A204.1 (cell line): ENCODE data around the gene RHOT2.
"Not testable (repeated sequence)": the region's sequence is repeated elsewhere in the genome, so short reads cannot be mapped to it uniquely, and the experiment has no call there.

Experiments used
- FAIRE-seq: peaks from 2 replicates; lab custom pipeline; 2012; peaks lifted over from hg19 to GRCh38; lab: Jason Lieb, UNC

Gene RHOT2

DNA sequence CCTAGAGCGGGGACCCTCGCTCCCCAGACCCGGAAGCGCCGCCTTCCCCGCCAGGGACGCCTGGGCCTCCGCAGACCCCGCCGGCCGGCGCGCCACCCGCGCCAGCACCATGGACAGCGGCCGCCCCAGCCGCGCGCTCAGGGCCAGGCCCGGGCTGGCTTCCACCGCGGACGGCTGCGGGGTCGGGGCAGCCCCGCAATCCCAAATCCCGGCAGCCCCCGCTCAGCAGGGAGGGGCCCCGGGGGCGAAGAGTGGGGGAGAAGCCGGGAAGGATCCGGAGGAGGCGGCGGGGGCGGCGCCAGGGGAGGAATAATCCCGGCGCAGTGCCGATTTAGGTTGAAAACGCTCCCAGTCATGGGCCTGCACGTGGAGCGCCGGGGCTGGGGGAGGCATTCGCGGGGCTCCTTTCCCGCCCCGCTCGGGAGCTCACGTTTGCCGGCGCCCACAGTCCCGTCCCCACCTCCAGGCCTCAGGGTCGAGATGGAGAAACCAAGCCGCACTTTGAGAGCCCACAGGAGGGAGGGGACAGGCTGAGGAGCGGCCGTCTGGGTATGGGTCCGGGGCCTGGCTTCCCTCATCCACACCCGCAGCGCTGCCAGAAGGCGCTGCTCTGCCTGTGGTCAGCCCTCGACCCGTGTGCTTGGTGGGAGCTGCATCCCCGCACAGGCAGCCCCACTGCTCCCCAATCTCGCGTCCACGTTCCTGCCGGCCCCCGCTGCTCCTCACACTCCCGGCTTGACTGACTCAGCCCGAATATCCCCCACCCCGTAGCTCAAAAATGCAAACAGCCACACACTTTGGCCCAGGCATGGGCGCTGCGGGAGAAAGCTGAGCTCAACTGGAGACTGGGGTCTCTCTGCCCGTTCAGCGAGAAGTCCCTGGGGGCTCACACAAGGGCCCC lies 33.0 kb downstream of the RHOT2 start:
- no peak for FAIRE-seq

DNA sequence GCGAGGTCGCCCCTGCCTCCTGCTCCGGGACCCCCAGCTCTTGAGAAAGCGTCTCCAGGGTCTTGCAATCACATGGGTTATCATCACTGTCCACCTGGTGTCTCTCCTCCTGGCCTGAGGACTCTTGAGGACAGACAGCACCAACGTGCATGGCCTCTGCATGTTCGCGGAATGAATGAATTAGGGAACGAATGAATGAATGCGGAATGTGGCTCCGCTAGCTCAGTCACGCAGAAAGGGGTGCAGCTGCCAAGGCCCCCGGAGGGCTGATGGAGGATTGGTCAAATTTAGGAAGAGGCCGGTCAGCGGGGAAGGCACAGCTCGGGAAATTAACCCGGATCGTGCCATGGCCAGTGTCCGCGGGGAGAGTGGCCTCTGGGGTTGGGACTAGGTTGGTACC lies 34.4 kb downstream of the RHOT2 start:
- FAIRE-seq, result no peak

DNA sequence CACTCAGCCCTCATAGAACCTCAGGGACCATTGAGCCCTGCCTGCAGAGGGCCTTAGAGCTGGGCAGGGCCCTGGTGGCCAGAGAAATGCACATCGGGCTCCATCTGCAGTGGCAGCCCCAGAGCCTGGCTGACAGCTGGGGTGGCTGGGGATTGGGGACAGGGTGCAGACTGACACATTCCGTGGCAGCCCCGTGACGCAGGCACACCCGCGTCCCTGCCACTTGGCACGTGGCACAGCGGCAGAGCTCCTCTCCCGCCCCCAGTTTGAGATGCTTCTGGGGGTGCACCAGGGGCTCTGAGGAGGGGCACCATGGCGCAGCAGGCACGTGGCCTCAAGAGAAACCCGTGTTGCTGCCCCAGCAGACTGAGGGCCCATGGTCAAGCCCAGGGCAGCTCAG lies 35.5 kb downstream of the RHOT2 start:
- FAIRE-seq, result no peak

DNA sequence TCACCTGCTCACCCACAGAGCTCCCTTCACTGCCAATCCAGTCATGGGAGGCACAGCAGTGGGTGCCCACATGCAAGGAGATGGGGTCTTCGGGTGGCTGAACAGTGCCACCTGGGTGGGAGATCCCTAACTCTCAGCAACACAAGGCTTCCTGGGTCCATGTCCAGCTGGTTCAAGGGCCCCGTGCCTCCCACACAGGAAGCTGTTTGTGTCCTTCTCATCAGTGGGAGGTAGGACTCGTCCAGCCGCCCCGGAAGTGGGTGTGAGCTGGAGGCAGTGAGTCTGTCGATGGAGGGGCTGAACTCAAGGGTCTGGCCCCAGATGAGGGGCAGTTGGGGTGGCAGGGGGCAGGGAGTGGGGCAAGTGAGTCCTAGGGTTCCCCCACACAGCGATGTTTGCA lies 36.1 kb downstream of the RHOT2 start:
- FAIRE-seq, result no peak

DNA sequence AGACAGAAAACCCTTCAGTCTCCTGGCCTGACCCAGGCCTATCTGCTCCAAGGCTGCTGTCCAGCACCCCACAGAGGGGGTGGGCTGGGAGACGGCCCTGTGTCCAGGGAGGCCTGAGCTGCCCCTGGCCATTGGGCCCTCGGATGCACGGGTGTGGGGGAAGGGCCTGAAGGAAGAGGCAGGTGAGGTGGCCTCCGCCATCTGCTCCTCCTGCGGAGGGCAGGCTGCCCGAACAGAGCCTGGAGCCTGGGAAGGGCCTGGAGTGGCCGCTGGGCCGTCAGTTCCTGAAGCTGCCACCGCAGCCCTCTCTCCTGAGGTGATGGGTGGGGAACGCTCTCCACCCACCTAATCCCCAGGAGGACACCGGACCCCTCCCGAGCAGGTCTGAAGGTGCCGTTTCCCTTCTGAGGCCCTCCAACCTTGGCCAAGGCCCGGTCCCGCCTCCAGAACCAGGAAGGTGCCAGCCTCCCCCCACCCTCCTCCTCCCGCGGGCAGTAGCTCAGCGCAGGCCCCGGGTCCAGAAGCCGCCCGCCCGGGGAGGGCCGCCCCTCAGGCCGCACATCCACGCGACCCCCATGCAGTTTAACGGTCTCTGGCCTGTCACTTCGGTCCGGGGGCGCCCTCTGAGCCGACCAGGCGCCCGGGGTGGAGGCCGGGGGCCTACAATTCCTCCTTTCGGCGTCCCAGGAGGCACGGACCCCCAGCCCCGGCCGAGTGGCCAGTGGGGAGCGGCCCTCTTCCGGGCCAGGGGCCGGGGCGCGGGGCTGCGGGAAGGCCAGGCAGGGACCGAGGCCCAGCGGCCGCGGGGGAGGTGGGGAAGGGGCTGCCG lies 36.8 kb downstream of the RHOT2 start:
- FAIRE-seq, result no peak

DNA sequence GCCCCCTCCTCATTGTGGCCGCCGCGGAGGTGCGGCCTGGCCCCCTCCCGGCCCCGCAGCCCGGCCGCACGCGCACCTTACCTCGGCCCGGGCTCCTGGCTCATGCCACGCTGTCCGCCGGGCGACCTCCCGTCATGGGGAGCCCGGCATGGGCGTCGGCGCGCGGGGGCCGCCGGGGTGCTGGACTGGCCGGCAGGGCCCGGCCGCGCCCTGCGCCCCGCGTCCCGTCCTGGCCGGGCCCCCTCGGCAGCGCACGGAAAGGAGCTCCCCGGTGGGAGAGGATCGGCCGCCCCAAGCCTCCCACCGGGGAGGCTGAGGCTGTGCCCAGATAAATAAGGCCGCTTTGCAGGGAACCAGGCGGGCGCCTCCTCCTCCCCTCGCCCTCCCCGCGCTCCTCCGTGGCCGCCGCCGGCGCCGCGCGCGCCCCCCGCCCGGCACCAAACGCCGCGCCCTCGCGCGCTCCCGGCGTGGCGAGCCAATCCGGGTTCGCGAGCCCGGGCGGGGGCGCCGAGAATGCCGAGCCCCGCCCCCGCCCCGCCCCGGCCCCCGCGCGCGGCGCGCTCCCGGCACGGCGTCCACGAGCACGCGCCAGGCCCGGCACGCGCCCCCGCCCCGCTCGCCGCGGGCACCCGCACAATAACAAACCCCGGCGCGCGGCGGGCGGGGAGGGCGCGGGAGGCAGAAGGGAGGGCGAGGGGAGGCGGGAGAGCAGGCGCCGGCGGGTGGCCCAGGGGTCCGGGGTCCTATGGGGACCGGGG lies 37.7 kb downstream of the RHOT2 start, which contains the start of gene FBXL16:
TSS of gene FBXL16 (minus strand) at position 371 of the 758 bp plus-strand sequence. CDS start 8,396 bp downstream, outside the sequence.
- no peak for FAIRE-seq

DNA sequence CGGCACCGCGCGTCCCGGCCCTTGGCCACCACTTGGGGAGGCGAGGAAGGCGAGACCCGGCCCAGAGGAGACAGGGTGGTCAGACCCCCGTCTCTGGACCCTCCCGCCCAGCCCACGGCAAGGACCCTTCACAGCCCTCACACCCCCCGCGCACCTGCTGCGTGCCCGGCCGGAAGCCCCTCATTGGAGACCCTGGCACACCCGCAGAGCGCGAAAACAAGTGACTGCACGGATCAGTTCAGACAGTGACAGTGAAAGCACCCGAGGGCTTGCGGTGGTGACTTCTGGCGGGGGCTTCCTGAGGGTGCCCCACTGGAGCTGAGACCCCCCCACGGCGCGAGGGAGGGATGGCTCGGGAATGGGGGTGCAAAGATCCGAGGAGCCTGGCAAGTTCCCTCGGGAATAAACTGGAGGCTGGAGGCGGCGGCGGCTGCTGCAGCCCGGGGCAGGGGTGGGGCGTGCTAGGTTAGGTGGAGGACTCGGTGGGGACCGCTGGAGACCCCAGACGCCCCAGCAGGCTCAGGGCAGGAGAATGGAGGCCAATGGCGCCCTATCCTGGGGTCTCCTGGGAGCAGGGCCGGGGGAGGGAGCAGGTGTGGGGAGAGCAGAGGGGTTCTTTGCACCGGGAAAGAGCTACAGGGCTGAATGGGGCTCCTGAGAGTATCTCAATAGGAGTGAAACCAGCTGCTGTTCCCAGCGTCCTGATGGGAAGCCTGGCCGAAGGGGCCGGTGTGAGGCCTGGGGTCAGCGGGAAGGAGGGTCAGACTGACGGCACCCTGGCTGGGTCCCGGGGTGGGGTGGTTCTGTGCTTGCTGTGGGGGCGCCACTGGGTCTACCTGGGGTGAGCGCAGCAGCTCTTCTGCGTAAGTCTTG lies 38.5 kb downstream of the RHOT2 start:
- no peak for FAIRE-seq

DNA sequence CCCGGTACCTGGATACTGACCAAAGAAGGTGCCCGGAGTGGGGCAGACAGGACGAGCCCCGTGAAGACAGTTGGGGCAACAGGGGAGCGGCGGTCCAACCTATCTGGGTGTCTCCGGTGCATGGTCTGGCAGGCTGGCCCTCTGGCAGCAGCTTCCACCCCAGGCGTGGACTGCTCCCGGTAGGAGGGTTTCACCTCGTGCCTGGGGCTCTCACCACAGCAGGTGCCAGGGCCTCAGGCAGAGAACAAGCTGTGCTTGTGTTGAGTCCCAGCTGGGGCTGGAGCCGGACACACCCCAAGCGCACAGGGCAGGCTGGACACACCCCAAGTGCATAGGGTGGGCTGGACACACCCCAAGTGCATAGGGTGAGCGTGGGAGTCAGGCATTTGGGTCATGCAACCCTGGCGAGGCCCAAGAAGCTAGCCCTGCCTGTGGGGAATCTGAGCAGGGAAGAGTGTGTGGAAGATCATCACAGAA lies 39.2 kb downstream of the RHOT2 start:
- FAIRE-seq, result no peak

DNA sequence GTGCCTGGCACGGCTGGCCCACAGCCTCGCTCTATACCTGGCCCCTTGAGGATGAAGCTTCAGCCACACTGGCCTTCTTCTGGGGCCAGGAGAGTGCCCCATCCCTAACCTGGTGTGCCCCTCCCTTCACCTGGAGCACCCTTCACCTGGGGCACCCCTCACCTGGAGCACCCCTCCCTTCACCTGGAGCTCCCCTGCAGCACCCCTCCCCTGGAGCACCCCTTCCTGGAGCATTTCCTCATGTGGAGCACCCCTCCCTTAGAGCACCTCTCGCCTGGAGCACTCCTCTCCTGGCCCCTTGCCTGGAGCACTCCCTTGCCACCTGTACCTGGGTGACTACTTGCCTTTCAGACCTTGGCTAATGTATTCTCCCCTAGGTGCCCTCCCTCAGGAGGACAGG lies 40.1 kb downstream of the RHOT2 start:
- no peak for FAIRE-seq

DNA sequence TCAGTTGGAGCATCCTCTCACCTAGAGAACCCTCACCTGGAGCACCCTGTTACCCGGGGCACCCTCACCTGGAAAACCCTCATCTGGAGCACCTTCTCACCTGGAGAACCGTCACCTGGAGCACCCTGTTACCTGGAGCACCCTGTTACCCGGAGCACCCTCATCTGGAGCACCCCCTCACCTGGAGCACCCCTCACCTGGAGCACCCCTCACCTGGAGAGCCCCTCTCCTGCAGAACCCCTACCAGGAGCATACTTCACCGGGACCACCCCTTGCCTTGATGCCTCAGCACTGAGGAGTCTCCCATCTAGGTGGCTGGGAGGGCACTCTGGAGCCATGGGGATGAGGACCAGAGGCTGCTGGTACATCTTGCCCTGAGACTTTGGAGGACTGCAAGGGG lies 41.0 kb downstream of the RHOT2 start:
- no peak for FAIRE-seq

DNA sequence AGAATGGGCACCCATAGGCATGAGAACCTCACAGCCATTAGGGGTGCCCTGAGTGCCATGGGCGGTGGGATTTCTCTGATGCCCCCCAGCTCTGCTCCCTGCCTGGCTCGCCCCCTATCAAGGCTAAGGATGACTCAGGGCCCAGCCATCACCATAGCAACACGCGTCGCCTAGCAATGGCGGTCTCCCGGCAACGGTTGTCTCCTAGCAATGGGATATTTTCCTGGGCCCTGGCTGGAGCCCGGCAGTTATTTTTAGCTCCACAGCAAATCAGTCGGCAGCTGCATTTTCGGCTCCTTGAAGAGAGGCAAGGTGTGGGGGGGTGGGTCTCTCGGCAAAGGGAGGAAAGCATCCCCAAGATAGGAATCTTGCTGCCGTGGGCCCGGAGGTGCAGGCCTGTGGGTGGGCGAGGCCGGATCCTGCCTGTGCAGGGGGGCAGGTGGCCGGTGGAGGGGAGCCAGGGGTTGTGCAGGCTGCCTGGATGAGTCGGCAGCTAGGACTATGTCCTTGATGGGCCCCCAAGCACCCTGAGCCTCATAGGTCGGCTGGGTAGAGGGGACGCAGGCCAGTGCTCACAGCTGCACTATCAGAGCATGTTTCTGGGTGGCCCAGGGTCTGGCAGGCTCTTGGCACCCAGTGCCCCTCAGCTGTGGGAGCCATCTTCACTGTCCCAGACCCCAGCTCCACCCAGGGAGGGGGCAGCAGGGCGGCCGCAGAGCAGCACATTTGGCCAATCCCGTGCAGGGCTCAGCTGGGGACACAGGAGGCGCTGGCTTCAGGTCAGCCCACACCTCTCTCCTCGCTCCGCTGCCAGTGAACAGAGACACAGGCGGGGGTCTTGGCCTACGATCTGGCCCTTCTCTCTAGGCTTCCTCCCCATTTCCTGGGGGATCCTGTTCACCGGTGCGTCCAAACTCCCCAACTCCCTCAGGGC lies 41.9 kb downstream of the RHOT2 start:
- no peak for FAIRE-seq

DNA sequence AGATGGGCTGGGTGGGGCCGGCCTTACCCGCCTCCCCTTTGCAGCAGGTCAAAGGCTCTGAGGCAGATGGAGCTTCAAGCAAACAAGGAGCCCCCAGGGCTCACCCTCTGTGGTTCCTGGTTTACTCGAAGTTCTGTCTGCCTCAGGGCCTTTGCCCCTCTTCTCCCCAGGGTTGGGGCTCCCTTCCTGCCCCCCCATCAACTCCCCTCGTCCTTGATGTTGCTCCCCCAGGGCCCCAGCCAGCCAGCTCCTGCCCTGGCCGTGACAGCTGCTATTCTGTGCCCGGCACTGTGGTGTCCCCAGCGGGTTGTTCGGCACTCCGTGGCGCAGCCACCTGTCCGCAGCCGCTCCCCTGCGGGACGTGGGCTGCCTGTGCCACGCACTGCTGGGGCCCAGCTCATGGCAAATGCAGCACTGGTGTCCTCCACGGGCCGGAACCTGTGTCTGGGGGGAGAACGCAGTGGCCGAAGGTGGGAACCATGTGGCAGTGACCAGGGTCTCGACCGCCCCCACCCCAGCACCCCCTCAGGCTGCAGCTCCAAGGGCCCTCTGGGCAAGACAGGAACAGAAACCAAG lies 42.7 kb downstream of the RHOT2 start:
- no peak for FAIRE-seq

DNA sequence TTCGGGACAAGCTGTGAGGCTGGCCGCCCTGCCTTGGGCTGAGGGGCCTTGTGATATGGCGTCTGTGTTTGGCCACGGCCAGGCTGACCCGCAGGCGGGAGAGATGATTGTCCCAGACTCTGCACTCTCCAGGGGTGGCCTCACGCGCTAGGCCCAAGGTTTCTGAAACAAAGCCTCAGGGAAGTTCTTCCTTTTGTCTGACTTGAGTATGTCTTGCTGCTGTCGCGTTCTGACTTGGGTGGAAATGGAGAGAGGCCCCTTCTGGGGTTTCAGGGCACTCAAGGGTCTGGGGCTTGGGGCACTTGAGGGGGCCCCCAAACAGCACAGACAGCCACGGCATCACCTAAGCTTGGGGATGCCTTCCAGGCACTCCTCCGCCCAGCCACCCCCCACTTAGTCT lies 43.2 kb downstream of the RHOT2 start:
- no peak for FAIRE-seq

DNA sequence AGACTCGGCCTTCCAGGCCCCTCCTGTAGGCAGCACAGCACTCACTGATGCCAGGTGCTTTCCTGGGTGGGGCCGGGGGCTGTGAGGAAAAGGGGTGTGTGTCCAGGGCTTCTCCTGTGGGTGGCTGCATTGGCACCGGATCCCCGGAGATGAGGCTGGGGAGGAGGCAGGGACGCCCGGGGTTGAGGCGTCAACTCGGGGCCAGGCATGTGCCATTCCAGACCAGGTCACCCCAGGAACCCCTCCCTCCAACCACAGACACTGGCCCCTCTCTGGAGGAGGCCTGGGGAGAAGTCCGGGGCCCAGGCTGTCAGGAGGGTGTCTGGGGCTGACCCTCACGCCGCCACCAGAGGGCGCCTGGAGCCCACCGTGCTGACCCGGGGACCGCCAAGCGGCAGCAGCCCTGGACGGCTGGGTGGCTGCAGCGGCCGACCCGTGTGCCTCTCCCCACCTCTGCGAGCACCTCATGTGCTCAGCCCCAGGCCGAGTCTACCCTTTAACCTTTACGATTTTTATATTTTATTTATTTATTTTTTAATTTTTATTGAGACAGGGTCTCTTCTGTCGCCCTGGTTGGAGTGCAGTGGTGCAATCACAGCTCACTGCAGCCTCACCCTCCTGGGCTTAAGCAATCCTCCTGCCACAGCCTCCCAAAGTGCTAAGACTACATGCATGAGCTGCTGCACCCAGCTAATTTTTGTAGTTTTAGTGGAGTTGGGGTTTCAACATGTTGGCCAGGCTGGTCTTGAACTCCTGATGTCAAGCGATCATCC lies 43.8 kb downstream of the RHOT2 start:
- no peak for FAIRE-seq

DNA sequence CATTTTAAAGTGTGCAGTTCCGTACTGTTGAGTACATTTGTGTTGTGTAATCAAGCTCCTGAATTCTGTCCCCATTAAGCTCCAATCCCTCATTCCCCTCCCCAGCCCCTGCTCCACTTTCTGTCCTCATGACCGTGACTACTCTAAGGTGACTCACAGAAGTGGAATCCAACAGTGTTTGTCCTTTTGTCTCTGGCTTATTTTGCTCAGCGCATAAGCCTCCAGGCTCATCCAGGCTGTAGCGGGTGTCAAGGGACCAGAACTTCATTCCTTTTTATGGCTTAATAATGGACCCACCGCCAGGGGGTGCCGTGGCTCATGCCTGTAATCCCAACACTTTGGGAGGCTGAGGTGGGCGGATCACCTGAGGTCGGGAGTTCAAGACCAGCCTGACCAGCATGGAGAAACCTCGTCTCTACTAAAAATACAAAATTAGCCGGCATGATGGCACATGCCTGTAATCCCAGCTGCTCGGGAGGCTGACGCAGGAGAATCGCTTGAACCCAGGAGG lies 44.9 kb downstream of the RHOT2 start:
- not testable (repeated sequence) for FAIRE-seq

DNA sequence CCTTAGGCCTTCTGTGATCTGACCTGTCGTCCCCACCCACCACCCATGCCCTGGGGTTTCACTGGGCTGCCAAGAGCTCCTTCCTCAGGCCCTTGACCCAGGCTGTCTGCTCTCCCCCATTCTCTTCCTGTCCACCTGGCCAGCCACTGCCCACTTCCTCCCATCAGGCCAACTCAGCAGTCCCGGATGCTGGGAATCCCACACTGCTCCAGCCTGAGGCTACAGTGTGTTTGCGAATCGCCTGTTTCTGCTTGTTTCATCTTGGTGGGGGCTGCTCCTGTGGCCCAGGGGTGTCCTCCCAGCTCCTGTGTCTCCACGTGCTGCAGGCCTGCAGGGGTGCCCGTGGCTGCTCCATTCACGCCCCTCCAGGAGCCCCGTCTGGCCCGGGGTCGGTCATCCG lies 46.1 kb downstream of the RHOT2 start:
- no peak for FAIRE-seq

DNA sequence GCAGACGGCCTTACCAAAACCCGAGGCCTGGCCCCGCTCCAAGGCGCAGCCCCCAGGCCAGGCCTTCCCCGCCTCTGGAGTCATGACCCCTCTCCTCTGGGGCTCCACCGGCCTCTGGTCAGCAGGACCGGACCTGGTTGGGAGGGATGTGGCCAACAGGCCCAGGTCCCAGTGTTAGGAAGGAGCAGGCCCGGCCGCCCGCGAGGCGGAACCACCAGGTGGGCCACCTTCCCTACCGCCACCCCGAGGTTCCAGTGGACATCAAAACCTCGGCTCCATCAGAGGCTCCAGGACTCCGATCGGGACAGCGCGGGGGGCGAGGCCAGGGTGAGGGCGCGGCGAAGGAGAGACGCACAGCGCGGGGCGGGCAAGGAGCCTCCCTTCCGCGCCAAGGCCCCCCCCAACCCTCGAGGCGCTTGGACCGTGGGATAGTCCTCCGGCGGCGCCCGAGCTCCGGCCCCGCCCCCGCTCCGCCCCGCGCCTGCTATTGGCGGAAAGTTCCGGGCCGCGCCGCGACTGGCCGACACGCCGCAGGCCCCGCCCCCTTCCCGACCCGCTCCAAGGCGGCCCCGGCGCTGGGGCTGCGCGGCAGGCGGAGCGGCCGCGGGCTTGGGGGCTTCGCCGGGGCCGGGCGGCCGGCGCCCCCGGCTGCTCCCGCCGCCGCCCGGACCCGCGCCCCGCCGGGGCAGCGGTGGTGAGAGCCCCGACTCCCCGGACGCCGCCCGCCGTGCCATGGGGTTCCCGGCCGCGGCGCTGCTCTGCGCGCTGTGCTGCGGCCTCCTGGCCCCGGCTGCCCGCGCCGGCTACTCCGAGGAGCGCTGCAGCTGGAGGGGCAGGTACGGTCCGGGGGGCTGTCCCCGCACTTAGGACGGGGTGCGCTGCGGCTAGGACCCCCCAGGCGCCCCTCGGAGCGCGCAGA lies 46.9 kb downstream of the RHOT2 start, which contains the start of gene METRN:
TSS of gene METRN (plus strand) at position 561 of the 919 bp plus-strand sequence. CDS start at position 733, 172 bp downstream.
- no peak for FAIRE-seq
